NT2/D1 (cell line): Measurements from ENCODE around the gene PGS1.

Experiments
- SUZ12 ChIP-seq: IDR thresholded peaks from 2 replicates; pipeline ENCODE4 v1.6.1; 2011; ENCODE audit not compliant: insufficient read length, insufficient read depth; ENCODE audit errors: extremely low read depth
- YY1 ChIP-seq: IDR thresholded peaks from 2 replicates; pipeline ENCODE4 v1.6.1; 2011; ENCODE audit not compliant: insufficient read length, insufficient read depth
- ZNF274 ChIP-seq: IDR thresholded peaks from 2 replicates; pipeline ENCODE4 v1.6.1; 2011; ENCODE audit warnings: mild to moderate bottlenecking, low read depth, low read length

DNA sequence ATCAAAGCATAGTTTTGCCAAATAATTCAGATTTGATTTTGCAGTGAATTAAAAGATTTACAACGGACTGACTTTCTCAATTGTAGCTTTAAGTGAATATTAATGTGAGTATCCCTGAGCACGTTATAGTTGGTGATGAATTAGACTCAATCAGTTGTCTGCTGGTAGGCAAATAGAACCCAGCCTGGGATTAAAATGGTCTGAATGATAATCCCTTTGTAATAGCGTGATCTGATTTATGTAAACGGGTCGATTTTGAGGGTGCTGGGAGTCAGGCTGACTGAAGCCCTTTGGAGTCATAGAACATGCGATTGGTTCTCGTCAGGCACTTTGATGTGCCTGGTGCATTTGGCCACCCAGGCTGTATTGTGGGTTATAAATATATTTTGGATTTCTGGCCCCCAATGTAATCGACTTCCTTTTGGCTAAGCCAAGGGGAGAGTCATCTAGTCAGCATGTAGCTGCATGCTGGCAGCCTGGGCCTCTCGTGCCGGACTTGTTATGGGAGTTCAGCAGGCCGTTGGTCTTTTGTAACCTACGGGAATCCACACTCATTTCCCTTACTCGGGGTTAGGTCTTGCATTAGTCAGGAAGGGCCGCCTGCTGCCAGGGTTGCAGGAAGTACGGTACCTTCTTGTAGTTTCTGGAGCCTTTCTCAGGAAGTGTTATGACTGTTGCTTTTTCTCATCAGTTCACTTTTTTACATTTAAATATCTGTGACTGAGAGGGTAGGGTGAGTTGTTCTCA, 5.4 kb downstream of the PGS1 start:
- TF ChIP-seq YY1 (no peak), SUZ12 (no peak), ZNF274 (no peak)
